GM18517 (cell line): Measurements from ENCODE around the gene PLB1.

Experiments
- ATAC-seq: cut with Tn5 transposase; IDR thresholded peaks from one replicate; pipeline ENCODE4 v1.9.1; 2021; ENCODE audit warnings: mild to moderate bottlenecking, moderate library complexity; ENCODE audit not compliant: unreplicated experiment

Gene PLB1

GRCh38 chr2:28608500-28609424, 112.9 kb downstream of the PLB1 start:
- no peak for ATAC-seq

- ATAC-seq = no peak
These were observed 114.8 kb downstream of the PLB1 start for GRCh38 chr2:28610583-28611201.

DNA sequence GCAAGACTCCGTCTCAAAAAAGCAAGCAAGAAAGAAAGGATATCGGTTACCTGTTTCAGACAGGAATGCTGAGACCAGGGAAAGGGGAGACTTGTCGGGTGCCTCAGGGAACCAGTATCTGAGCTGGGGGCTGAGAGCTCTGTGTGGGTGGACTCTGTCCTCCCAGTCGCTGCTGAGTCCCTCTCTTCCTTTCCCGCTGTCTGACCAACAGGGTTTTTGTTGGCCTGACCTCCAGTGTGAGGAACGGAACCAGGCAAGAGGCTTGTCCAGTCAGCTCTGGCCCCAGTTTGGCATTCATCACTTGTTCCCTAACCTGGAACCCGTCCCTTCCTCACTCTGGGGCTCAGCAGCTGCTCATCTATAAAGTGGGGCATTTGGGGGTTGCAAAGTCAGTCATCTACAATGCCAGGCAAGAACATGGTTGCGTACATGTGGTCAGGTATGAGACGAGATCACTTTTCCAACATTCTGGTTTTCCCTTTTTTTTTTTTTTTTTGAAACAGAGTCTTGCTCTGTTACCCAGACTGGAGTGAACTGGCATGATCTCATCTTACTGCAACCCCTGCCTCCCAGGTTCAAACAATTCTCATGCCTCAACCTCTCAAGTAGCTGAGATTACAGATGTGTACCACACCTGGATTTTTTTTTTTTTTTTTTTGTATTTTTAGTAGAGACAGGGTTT, 116.4 kb downstream of the PLB1 start:
- ATAC-seq = no peak

DNA sequence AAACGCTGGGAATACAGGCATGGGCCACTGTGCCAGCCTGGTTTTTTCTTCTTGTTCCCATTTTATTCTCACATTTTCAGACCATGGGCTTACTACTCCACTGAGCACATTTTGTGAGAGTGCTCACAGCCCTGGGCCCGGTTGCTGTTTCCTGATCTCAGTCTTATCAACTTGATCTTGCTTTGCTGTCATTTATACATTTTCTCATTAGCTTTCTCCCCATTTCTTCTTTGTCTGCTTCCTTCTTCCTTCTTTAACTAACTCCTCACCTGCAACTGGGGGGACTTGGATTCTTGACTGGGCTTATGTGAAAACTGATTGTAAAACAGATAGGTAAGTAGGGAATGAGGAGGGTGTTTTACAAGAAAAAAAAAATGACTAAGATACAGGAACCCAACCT, 117.3 kb downstream of the PLB1 start:
- no peak for ATAC-seq

GRCh38 chr2:28613633-28614501, 118.0 kb downstream of the PLB1 start:
- ATAC-seq = no peak

DNA sequence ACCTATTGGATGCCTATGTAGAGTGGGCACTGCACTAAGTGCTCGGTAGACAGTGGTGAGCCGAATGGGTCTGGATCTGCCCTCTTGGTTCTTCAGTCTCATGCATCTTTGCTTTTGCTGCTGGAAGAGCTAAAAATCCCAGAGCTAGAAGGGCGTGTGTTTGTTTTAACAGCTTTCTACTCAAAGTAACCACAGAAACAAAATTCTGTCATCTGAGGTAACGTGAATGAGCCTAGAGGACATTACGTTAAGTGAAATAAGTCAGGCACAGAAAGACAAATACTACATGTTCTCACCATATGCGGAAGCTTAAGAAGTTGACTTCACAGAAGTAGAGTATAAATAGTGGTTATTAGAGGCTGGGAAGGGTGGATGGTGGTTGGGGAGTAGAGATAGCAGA, 119.8 kb downstream of the PLB1 start:
- no peak for ATAC-seq

DNA sequence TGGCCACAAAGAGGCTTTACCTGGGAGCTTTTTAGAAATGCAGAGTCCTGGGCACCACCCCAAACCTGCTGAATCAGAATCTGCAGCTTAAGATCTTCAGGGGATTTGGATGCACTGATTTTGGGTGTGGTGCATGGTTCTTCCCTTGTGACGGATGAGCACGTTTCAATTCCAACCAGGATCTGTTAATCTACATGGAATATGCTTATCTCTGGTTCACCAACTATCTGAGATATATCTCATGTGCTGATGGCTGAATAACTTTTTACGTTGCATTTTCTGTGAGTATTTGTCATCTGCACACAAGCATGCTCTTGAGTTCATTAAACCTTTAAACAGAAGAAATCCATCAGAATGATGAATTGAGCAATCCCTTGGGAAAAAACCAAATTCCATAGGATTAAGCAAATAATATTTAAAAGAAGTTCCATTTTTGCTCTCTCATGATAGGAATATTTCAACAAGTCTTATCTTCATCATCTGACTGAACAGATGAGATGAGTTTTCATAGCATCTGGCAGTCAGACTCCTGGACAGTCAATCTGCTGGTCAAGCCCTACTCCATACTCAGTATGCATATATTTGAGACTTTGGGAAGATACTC, 120.6 kb downstream of the PLB1 start:
- ATAC-seq = no peak

- no peak for ATAC-seq
These were observed 121.8 kb downstream of the PLB1 start for GRCh38 chr2:28617502-28618184.

GRCh38 chr2:28618221-28619141, 122.6 kb downstream of the PLB1 start:
- ATAC-seq = no peak

DNA sequence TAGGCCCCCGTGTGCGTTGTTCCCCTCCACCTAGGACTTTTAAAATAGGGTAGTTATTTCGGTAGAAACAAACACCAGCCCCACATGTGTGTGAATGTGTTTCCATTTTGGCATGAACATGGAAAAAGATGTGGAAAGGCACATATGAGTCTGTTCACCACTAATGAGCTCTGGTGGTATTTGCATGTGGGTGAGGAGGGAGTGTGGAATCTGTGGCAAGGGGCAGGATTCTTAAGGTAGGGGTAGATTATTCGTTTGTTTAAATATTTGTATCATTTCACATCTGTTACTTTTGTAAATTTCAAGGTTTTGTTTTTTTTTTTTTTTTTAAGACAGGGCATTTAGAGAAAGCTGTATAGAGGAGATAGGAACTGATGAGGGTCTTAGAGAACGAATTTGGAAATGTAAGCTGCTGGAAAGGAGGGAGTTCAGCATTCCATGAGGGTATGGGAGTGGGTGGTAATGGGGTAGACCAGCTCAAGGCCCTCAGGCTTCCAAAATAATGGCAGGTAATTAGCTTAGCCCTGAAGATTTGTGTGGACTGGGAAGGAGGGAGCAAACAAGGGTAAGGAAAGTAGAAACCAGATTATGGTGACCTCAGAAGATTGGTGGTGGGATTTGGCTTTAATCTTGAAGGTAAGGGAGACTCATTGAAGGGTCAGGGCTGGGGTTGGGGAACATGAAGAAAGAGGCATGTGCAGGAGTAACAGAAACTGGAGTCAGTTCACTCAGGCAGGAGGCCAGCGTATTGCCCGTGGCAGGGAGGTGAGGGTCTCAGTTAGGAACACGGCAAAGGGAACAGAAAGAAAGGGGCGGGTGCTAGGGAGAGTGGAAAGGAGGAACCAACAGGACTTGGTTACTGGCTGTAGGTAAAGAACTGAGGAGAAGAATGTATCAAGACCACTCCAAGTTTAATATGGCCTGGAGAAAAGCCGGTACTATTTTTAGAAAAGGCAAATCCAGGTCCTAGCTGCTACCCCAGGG, 123.6 kb downstream of the PLB1 start:
- ATAC-seq = no peak

GRCh38 chr2:28620291-28620793, 124.5 kb downstream of the PLB1 start:
- no peak for ATAC-seq

GRCh38 chr2:28620801-28621171, 124.9 kb downstream of the PLB1 start:
- ATAC-seq = no peak

- no peak for ATAC-seq
These were observed 125.6 kb downstream of the PLB1 start for GRCh38 chr2:28621172-28622100.

GRCh38 chr2:28622101-28622499, 126.2 kb downstream of the PLB1 start:
- no peak for ATAC-seq

- no peak for ATAC-seq
These were observed 127.9 kb downstream of the PLB1 start for GRCh38 chr2:28623582-28624405.

DNA sequence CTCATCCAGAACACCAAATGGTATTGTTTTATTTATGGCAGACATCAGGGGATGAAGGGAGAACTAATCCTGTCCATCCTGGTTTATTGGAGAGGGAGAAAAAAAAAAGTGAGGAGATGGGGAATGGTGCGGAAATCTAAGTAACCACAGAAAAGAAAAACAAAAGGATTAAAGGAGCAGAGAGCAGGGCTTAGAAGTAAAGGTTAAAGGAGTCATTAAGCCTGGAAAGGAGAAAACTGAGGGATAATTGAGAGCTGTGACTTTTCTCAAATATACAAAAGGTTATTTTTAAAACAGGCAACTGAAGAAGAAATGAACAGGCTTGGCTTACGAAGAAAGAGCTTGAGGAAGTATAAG, 128.6 kb downstream of the PLB1 start:
- ATAC-seq = no peak
